Liver (tissue), 9 donors: Measurements from ENCODE around the gene ADCY7. TPM values are rescaled to one million over a fixed set of nuclear protein-coding genes. Genes with fewer than 3 reads are reported as not detected.

ENCODE experiments used
- DNase-seq: peaks from one replicate; pipeline ENCODE4 v3.0.0-alpha.2; 2017; ENCODE audit warnings: low spot score
- H3K27ac ChIP-seq, 2 donors: one replicate each; pipeline ENCODE4 v1.7.0; 2013; ENCODE audit warnings: inconsistent platforms in 2 of 2, low read length in 2 of 2, control low read depth in 1 of 2, low read depth in 1 of 2, mild to moderate bottlenecking in 1 of 2
- H3K27me3 ChIP-seq, 4 donors: one replicate each; pipeline versions ENCODE4 v1.6.1 to v1.7.0; 2013; ENCODE audit warnings: low read length in 3 of 4, inconsistent platforms in 1 of 4, mild to moderate bottlenecking in 1 of 4, moderate library complexity in 1 of 4; ENCODE audit not compliant: control insufficient read depth in 4 of 4, insufficient read depth in 4 of 4
- H3K36me3 ChIP-seq, 4 donors: one replicate each; pipeline versions ENCODE4 v1.6.1 to v1.7.0; 2013; ENCODE audit warnings: low read length in 3 of 4, mild to moderate bottlenecking in 3 of 4, low read depth in 1 of 4, moderate library complexity in 1 of 4; ENCODE audit not compliant: control insufficient read depth in 4 of 4, insufficient read depth in 3 of 4
- H3K4me1 ChIP-seq, 4 donors: one replicate each; pipeline versions ENCODE4 v1.6.1 to v1.7.0; 2013; ENCODE audit warnings: low read length in 3 of 4, mild to moderate bottlenecking in 3 of 4, moderate library complexity in 1 of 4; ENCODE audit not compliant: control insufficient read depth in 4 of 4, insufficient read depth in 4 of 4
- H3K4me3 ChIP-seq, 3 donors: one replicate each; pipeline versions ENCODE4 v1.6.1 to v1.7.0; 2013; ENCODE audit warnings: low read length in 3 of 3, control low read depth in 1 of 3, low read depth in 1 of 3, mild to moderate bottlenecking in 1 of 3
- H3K9ac ChIP-seq, 2 donors: one replicate each; pipeline ENCODE4 v1.7.0; 2013; ENCODE audit warnings: low read length in 2 of 2, mild to moderate bottlenecking in 2 of 2, moderate library complexity in 2 of 2, control low read depth in 1 of 2, low read depth in 1 of 2
- H3K9me3 ChIP-seq, 4 donors: one replicate each; pipeline versions ENCODE4 v1.6.1 to v1.7.0; 2013; ENCODE audit warnings: low read length in 3 of 4; ENCODE audit not compliant: control insufficient read depth in 4 of 4
- CTCF ChIP-seq: fragments of 150-350 bp; IDR thresholded peaks from 2 replicates; pipeline ENCODE4 v1.5.1; 2017; ENCODE audit warnings: improper control_type of control experiment, low read depth, low read length; ENCODE audit not compliant: missing input control
- EGR1 ChIP-seq, 2 donors: IDR thresholded peaks; 2 replicates each; pipeline ENCODE4 v1.6.1; 2016 to 2018; ENCODE audit warnings: antibody characterized with exemption in 2 of 2, low read depth in 2 of 2
- FOXA1 ChIP-seq: IDR thresholded peaks from 2 replicates; pipeline ENCODE4 v1.6.1; 2016; ENCODE audit warnings: antibody characterized with exemption
- FOXA2 ChIP-seq: IDR thresholded peaks from 2 replicates; pipeline ENCODE4 v1.6.1; 2016; ENCODE audit warnings: antibody characterized with exemption
- GABPA ChIP-seq, 2 donors: IDR thresholded peaks in 1 of 2; conservative IDR thresholded peaks in 1 of 2; 2 replicates each; pipeline ENCODE4 v1.6.1; 2016; ENCODE audit warnings: antibody characterized with exemption in 2 of 2, mild to moderate bottlenecking in 1 of 2, moderate library complexity in 1 of 2
- HNF4A ChIP-seq, 2 donors: conservative IDR thresholded peaks; 2 replicates each; pipeline ENCODE4 v1.6.1; 2016; ENCODE audit warnings: antibody characterized with exemption in 2 of 2, mild to moderate bottlenecking in 2 of 2
- HNF4G ChIP-seq: IDR thresholded peaks from 2 replicates; pipeline ENCODE4 v1.6.1; 2016; ENCODE audit warnings: antibody characterized with exemption
- NR2F2 ChIP-seq: IDR thresholded peaks from 2 replicates; pipeline ENCODE4 v1.6.1; 2016; ENCODE audit warnings: antibody characterized with exemption
- SP1 ChIP-seq: IDR thresholded peaks from 2 replicates; pipeline ENCODE4 v1.6.1; 2018; ENCODE audit warnings: antibody characterized with exemption, mild to moderate bottlenecking
- TAF1 ChIP-seq: conservative IDR thresholded peaks from 2 replicates; pipeline ENCODE4 v1.6.1; 2016; ENCODE audit warnings: antibody characterized with exemption, mild to moderate bottlenecking
- YY1 ChIP-seq: IDR thresholded peaks from 2 replicates; pipeline ENCODE4 v1.6.1; 2016; ENCODE audit warnings: antibody characterized with exemption, mild to moderate bottlenecking
- WGBS: extraction: QIAGEN DNeasy Blood & Tissue Kit; methylation state at CpG from one replicate; pipeline ENCODE4 v1.1.7; 2013; 5-methylcytosine and 5-hydroxymethylcytosine counted together
- polyA plus RNA-seq, 2 donors: library from polyadenylated mRNA; stranded (reverse) in 1 of 2; unstranded in 1 of 2; fragments of 200-250 nt in 1 of 2; fragments of >200 nt in 1 of 2; fragmentation: Nextera tagmentation in 1 of 2; extraction: Ambion mirVana in 1 of 2; gene quantifications; one replicate each; pipeline versions ENCODE4 v1.2.1 to v1.2.3, GENCODE V29; 2013 to 2015
- total RNA-seq, 2 donors: library from RNA; depleted of rRNA; stranded (reverse); fragments of >200 nt; gene quantifications; one replicate each; pipeline ENCODE4 v1.2.3, GENCODE V29; 2014
- TF ChIP-seq, protein P1 (sequence below): IDR thresholded peaks from 2 replicates; pipeline ENCODE4 v1.6.1; 2016; ENCODE audit warnings: antibody characterized with exemption
- donor health status: healthy.
- donor health status: healthy.
- donor health status: healthy.
- donor health status: healthy.
- donor health status: healthy.

Gene ADCY7
- total and polyA plus RNA-seq, 4 donors, result 1.8 to 43.9 (median 7.4) TPM

- Histone ChIP-seq H3K9ac (no peak overlapping the region), H3K4me1 (no peaks in the 10 kb centered on the region), H3K36me3 (peaks cover 9 to 44% (median 36%) of the 10 kb centered on the region in 4 donors), H3K4me3 (no peak overlapping the region), H3K9me3 (no peaks in the 10 kb centered on the region), H3K27me3 (no peaks in the 10 kb centered on the region), H3K27ac (no peak overlapping the region)
- DNase-seq, result no peak
- no peak for TF ChIP-seq YY1
- TF ChIP-seq HNF4G, result no peak
- TF ChIP-seq, protein P1, sequence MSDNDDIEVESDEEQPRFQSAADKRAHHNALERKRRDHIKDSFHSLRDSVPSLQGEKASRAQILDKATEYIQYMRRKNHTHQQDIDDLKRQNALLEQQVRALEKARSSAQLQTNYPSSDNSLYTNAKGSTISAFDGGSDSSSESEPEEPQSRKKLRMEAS, result no peak
- no peak for TF ChIP-seq GABPA (IDR thresholded peaks at IDR 0.05 in 1 of 2, conservative IDR thresholded peaks at IDR 0.05 in 1 of 2)
- WGBS, result 85% methylated on average over 8 of the region's 8 CpGs
Measured at GRCh38 chr16:50227665-50228064, 38.7 kb upstream of the ADCY7 start.

GRCh38 chr16:50228364-50228868, 37.9 kb upstream of the ADCY7 start:
- 95% methylated on average over 5 of the region's 5 CpGs for WGBS
- H3K4me3 ChIP-seq, result no peak overlapping the region
- H3K4me1 ChIP-seq, result no peaks in the 10 kb centered on the region
- H3K27me3 ChIP-seq, result no peaks in the 10 kb centered on the region
- no peaks in the 10 kb centered on the region for H3K9me3 ChIP-seq
- no peak for TF ChIP-seq SP1
- TF ChIP-seq CTCF, result no peak
- TF ChIP-seq GABPA (IDR thresholded peaks at IDR 0.05 in 1 of 2, conservative IDR thresholded peaks at IDR 0.05 in 1 of 2), result no peak
- no peak for TF ChIP-seq HNF4G
- TF ChIP-seq, protein P1, result no peak
- no peak for TF ChIP-seq FOXA2
- TF ChIP-seq NR2F2, result no peak
- TF ChIP-seq HNF4A (conservative IDR thresholded peaks at IDR 0.05), result no peak
- peaks cover 9 to 38% (median 34%) of the 10 kb centered on the region in 4 donors for H3K36me3 ChIP-seq
- H3K27ac ChIP-seq, result no peak overlapping the region
- no peak overlapping the region for H3K9ac ChIP-seq
- no peak for DNase-seq

DNA sequence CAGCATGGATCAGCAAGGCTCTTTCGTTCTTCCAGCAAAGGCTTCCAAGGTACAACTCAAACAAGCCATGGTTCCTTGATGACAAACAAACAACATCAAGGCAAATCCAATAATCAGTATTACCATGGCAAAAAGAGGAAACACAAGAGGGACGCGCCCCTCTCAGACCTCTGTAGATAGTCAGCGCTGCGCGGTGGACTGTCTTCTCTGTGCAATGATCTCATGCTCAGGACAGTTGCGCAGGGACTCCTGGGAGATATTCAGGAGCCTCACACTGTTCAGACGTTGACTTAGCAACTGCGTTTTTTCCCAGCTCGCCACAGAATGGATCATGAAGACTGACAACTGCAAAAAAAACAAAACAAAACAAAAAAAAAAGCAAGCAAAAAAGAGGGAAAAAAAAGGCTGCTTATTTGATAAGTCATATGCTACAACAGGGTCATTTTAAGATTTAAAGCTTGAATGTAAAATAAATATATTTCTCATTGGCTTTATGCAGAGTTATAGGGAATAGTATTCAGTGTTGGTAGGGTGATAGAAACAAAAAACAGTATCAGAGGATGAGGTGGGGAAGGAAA, 37.1 kb upstream of the ADCY7 start:
- 93% methylated on average over 10 of the region's 10 CpGs for WGBS
- H3K4me3 ChIP-seq, result no peak overlapping the region
- peaks cover 9 to 31% (median 30%) of the 10 kb centered on the region in 4 donors for H3K36me3 ChIP-seq
- no peaks in the 10 kb centered on the region for H3K27me3 ChIP-seq
- no peak for TF ChIP-seq NR2F2
- no peak for TF ChIP-seq SP1
- TF ChIP-seq CTCF, result no peak
- TF ChIP-seq FOXA1, result no peak
- TF ChIP-seq TAF1, result no peak
- TF ChIP-seq EGR1 (IDR thresholded peaks at IDR 0.05; ENCODE audit: low read depth in 2 of 2), result no peak
- no peaks in the 10 kb centered on the region for H3K4me1 ChIP-seq
- no peaks in the 10 kb centered on the region for H3K9me3 ChIP-seq
- H3K27ac ChIP-seq, result no peak overlapping the region
- no peak overlapping the region for H3K9ac ChIP-seq
- DNase-seq, result no peak
